HUES48 (cell line): ENCODE data around the gene MORC2.

Source experiments
- H3K27ac ChIP-seq: one replicate; pipeline ENCODE4 v1.7.0; 2013; ENCODE audit warnings: low read depth, low read length, inconsistent platforms
- H3K27me3 ChIP-seq: 2 replicates; pipeline ENCODE4 v1.6.1; 2013; ENCODE audit warnings: mild to moderate bottlenecking, low read length; ENCODE audit not compliant: control insufficient read depth, insufficient read depth
- H3K36me3 ChIP-seq: 2 replicates; pipeline ENCODE4 v1.6.1; 2013; ENCODE audit warnings: low read length; ENCODE audit not compliant: control insufficient read depth, insufficient read depth
- H3K4me1 ChIP-seq: 2 replicates; pipeline ENCODE4 v1.6.1; 2013; ENCODE audit warnings: mild to moderate bottlenecking, low read length; ENCODE audit not compliant: control insufficient read depth, insufficient read depth
- H3K4me3 ChIP-seq: 2 replicates; pipeline ENCODE4 v1.5.1; 2013; ENCODE audit warnings: mild to moderate bottlenecking, low read depth, low read length
- H3K9ac ChIP-seq: 2 replicates; pipeline ENCODE4 v1.6.1; 2013; ENCODE audit warnings: mild to moderate bottlenecking, low read depth, low read length, moderate library complexity
- H3K9me3 ChIP-seq: 2 replicates; pipeline ENCODE4 v1.6.1; 2013; ENCODE audit warnings: low read length; ENCODE audit not compliant: control insufficient read depth, insufficient read depth

MORC2 gene

DNA sequence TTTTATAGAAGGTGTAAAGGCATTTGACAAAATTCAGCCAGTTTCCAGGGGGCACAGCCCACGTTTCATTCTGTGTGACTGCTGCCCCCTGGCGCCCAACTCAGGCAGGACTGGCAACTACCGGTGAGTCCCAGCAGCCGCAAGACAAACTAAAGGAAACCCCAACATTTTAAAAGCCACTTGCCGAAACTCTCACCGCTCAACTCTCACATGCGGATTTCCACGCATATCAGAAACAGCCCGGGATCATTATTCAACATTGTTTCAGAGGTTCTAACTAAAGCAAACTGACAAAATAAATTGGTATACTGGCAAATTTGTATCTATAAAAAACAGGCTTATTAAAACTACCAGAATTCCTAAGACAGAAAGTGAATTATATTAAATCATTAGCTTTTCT lies 48.2 kb downstream of the MORC2 start:
- no peaks in the 10 kb centered on the region for H3K4me1 ChIP-seq
- H3K27ac ChIP-seq = no peak overlapping the region
- no peaks in the 10 kb centered on the region for H3K27me3 ChIP-seq
- no peak overlapping the region for H3K9ac ChIP-seq
- H3K4me3 ChIP-seq = no peak overlapping the region
- no peaks in the 10 kb centered on the region; the same call in 1 of the 2 replicates for H3K9me3 ChIP-seq
- peaks cover 20% of the 10 kb centered on the region for H3K36me3 ChIP-seq

DNA sequence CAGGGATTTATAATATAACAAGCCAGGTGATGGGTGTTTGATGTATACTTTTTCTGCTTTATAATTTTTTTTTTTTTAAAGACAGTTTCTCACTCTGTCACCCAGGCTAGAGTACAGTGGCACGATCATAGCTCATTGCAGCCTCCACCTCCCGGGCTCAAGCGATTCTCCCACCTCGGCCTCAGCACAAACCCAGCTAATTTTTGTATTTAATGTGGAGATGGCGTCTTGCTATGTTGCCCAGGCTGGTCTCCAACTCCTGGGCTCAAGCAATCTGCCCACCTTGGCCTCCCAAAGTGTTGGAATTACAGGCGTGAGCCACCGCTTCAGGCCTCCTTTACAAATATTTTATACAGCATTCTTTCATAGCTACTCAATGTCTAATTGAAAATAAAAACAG lies 48.6 kb downstream of the MORC2 start:
- H3K27ac ChIP-seq = no peak overlapping the region
- H3K4me3 ChIP-seq = no peak overlapping the region
- H3K9ac ChIP-seq = no peak overlapping the region
- peaks cover 16% of the 10 kb centered on the region for H3K36me3 ChIP-seq
- no peaks in the 10 kb centered on the region; the same call in 1 of the 2 replicates for H3K9me3 ChIP-seq
- H3K27me3 ChIP-seq = no peaks in the 10 kb centered on the region
- H3K4me1 ChIP-seq = no peaks in the 10 kb centered on the region

- Histone ChIP-seq H3K4me3 (no peak overlapping the region), H3K4me1 (no peaks in the 10 kb centered on the region), H3K9ac (no peak overlapping the region), H3K36me3 (peaks cover 5% of the 10 kb centered on the region), H3K27ac (no peak overlapping the region), H3K9me3 (no peaks in the 10 kb centered on the region; the same call in 1 of the 2 replicates), H3K27me3 (no peaks in the 10 kb centered on the region)
These were observed 49.8 kb downstream of the MORC2 start for GRCh38 chr22:30918761-30919160.

DNA sequence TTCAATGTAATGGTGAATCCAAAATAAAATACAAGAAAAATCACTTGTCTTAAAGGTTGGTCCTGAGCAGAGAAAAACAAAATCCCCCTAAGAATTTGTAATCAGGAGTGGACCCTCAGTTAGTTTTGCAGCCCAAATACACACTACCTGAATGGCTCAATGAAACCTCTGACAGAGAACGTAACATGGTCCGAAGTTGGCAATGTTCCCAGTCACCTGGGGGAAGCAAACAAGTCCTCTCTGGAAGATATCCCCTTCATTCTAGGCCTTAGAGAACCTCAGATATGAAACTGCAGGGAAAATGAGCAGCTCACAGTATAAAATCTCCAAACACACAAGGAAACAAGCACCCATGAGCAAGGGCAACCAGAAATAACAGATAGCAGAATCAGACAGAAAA lies 58.2 kb downstream of the MORC2 start:
- Histone ChIP-seq H3K4me3 (no peak overlapping the region), H3K27ac (no peak overlapping the region), H3K27me3 (no peaks in the 10 kb centered on the region), H3K9me3 (no peaks in the 10 kb centered on the region), H3K36me3 (peaks cover 35% of the 10 kb centered on the region), H3K4me1 (no peaks in the 10 kb centered on the region), H3K9ac (no peak overlapping the region)

- Histone ChIP-seq H3K9ac (no peak overlapping the region), H3K27me3 (no peaks in the 10 kb centered on the region), H3K4me3 (no peak overlapping the region), H3K9me3 (no peaks in the 10 kb centered on the region), H3K27ac (no peak overlapping the region), H3K4me1 (no peaks in the 10 kb centered on the region), H3K36me3 (peaks cover 36% of the 10 kb centered on the region)
These were observed 59.3 kb downstream of the MORC2 start for GRCh38 chr22:30909306-30909705.

DNA sequence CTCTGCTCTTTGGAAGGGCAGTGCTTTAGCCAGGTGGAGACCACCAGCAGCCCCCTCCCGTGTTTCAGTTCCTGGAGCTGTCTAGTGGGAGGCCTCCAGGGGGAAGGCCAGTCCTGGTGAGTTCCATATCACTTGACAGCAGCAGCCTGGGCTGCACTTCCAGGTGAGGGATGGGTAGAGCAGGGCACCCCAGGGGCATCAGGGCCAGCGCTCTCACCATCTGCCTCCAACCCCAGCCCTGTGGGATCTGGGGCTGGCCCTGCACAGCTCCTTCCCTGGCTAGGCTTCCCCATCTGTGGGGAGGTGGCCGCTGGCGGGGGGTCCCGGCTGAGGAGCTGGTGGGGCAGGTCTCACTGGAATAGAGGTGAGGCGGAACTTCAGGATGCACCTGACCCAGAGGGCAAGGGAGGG lies 60.5 kb downstream of the MORC2 start:
- no peaks in the 10 kb centered on the region for H3K9me3 ChIP-seq
- no peaks in the 10 kb centered on the region for H3K27me3 ChIP-seq
- H3K27ac ChIP-seq = no peak overlapping the region
- H3K9ac ChIP-seq = no peak overlapping the region
- H3K4me1 ChIP-seq = no peaks in the 10 kb centered on the region
- H3K36me3 ChIP-seq = peaks cover 48% of the 10 kb centered on the region
- H3K4me3 ChIP-seq = no peak overlapping the region

DNA sequence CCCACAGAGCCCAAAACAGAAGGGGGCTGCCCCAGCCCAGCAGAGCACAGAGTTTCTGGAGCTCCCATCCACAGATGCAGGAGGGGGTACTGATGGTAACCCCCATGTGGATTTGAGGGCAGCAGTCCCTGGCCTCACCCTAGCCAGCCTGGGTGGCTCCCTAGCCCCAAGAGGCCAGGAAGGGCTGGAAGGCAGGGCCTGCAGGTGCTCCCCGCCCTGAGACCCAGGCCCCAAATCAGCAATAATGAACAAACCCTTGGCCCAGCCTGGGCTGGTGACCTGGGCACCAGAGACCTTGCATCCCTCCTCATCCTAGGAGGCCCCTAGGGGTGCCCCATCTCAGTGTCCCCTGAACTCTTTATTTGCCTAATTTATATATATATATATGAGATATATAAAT lies 61.6 kb downstream of the MORC2 start:
- H3K4me1 ChIP-seq = no peaks in the 10 kb centered on the region
- H3K36me3 ChIP-seq = peaks cover 58% of the 10 kb centered on the region
- no peaks in the 10 kb centered on the region for H3K27me3 ChIP-seq

GRCh38 chr22:30906411-30906810 lies 62.2 kb downstream of the MORC2 start:
- no peak overlapping the region for H3K9ac ChIP-seq
- H3K27me3 ChIP-seq = no peaks in the 10 kb centered on the region
- no peak overlapping the region for H3K27ac ChIP-seq
- peaks cover 58% of the 10 kb centered on the region for H3K36me3 ChIP-seq
- H3K9me3 ChIP-seq = no peaks in the 10 kb centered on the region
- H3K4me3 ChIP-seq = no peak overlapping the region
- no peaks in the 10 kb centered on the region for H3K4me1 ChIP-seq

More for the DNA sequence above, 61.6 kb downstream of the MORC2 start:
- Histone ChIP-seq H3K4me3 (no peak overlapping the region), H3K27ac (no peak overlapping the region), H3K9ac (no peak overlapping the region), H3K9me3 (no peaks in the 10 kb centered on the region)

- Histone ChIP-seq H3K9me3 (no peaks in the 10 kb centered on the region), H3K27ac (no peak overlapping the region)
These were observed 62.8 kb downstream of the MORC2 start for GRCh38 chr22:30905696-30906341.

GRCh38 chr22:30903876-30904460 lies 64.6 kb downstream of the MORC2 start:
- no peaks in the 10 kb centered on the region for H3K27me3 ChIP-seq
- no peak overlapping the region for H3K4me3 ChIP-seq
- no peaks in the 10 kb centered on the region for H3K9me3 ChIP-seq
- no peak overlapping the region for H3K27ac ChIP-seq
- peaks cover 37% of the 10 kb centered on the region for H3K36me3 ChIP-seq
- no peak overlapping the region for H3K9ac ChIP-seq
- H3K4me1 ChIP-seq = no peaks in the 10 kb centered on the region

More at GRCh38 chr22:30905696-30906341, 62.8 kb downstream of the MORC2 start:
- Histone ChIP-seq H3K4me1 (no peaks in the 10 kb centered on the region), H3K36me3 (peaks cover 54% of the 10 kb centered on the region), H3K4me3 (no peak overlapping the region), H3K9ac (no peak overlapping the region), H3K27me3 (no peaks in the 10 kb centered on the region)

DNA sequence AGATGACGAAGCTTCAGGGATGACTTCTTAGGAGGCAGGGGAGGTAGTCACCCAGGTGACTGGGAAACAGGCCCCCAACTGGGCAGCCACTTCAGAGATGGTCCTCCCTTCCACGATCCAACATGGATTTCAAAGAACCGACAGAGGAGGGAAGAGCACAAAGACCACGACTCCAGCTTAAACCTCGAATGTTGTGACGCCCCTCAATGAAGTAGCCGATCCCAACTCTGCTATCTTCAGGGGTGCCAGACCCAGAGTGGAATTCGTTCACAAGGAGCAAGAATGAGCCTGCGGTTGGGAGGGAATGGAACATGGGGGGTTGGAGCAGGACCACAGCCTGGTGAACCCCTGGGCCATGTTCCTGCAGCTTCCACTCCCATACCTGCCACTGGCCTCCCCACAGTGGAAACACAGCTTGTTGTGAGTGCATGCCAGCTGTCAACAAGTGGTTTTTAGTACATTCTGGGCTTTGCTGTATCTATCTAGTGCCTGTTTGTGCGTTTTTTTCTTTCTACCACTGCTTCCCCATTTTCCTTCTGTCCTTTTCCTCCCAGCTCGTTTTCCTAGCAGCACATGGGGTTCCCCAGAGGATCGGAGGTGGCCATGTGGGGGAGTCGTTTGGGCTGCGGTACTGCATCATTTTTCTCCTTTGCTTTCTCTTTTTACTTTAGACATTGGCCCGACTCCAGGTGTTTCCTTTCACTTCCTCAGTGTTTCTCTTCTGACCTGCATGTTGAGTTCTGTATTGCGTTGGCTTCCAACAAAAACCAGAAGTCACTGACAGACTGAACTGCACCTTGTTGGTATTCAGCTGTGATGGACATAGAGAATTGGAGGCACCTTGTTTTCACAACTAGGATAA lies 65.8 kb downstream of the MORC2 start:
- Histone ChIP-seq H3K27me3 (no peaks in the 10 kb centered on the region), H3K36me3 (peaks cover 26% of the 10 kb centered on the region), H3K4me3 (no peak overlapping the region), H3K9ac (no peak overlapping the region), H3K27ac (no peak overlapping the region), H3K4me1 (no peaks in the 10 kb centered on the region), H3K9me3 (no peaks in the 10 kb centered on the region)
